Measurements from ENCODE around the gene ZFAND3.

DNA sequence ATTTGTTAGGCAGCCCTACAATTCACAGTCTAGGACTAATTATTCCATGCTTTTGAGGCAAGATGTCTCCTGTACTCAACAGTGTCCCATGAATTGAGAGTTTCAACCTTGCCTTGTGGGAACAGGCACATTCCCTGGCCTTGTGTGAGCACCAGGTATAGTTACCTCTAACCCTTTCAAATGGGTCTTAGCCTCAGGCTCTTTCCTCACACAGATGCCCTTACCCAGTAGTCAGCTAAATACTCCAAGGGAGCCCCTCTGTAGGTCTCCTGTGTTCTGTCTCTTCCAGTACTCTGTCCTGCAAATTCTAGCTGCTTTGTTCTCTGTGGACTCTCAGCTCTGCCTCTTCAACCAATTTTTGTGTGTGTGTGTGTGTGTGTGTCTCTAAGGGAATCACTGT is 135.3 kb downstream of the ZFAND3 start:
- TF ChIP-seq POLR2A (IDR thresholded peaks at IDR 0.05; ENCODE audit: low read length): no peak
- TF ChIP-seq GATA1 (IDR thresholded peaks at IDR 0.05; ENCODE audit: low read depth, low read length): no peak

All from erythroblast (primary cell).